NCI-H460 (cell line): Measurements from ENCODE around the gene VAV3. TPM values are rescaled to one million over a fixed set of nuclear protein-coding genes. Genes with fewer than 3 reads are reported as not detected.
A peak's percentile ranks its signal among the peaks of the same experiment; 100 is the strongest.

Experiments
- DNase-seq: peaks from one replicate; pipeline ENCODE4 v3.0.0-alpha.2; 2016; ENCODE audit warnings: low read depth; ENCODE audit errors: extremely low read depth
- total RNA-seq: library from RNA; depleted of rRNA; stranded (reverse); fragments of >200 nt; shearing (Covaris generic); gene quantifications from 2 replicates; pipeline ENCODE4 v1.2.3, GENCODE V29; 2014

Gene VAV3
- total RNA-seq, 1 experiment from 2014 or later = 0.79 TPM

DNA sequence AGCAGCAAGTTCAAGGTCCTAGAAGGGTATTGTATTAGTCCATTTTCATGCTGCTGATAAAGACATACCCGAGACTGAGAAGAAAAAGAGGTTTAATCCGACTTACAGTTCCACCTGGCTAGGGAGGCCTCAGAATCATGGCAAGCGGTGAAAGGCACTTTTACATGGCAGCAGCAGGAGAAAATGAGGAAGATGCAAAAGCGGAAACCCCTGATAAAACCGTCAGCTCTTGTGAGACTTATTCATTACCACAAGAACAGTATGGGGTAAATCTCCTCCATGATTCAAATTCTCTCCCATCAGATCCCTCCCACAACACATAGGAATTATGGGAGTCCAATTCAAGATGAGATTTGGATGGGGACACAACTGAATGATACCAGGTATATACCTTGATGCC lies 414.6 kb downstream of the VAV3 start:
- DNase-seq = no peak

DNA sequence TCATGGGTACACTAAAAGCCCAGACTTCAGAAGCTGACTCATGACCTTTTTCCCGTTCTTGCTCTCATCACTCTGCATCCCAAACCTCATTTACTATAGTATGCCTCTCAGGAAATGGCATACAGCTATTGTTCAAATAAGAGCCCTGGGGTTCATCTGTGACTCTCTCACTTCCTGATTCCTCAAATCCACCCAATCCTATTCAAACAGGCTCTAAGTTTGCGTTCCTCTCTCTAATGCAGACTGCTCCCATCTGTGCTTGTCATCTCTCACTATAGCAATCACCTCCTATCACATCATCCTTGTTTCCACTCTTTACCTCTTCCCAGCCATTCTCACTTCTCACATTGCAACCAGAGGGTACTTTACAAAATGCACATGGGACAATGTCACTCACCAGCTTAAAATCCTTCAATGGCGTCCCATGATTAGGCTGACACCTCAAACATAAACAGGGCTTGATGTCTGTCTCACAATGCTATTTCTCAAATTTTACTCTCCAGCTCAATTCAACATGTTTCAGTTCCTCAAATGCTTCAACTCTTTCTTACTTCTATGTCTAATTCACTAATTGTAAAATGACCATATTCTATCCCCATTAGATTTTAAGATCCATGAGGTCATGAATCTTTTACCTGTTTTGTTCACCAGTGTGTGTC lies 415.7 kb downstream of the VAV3 start:
- DNase-seq = no peak

DNA sequence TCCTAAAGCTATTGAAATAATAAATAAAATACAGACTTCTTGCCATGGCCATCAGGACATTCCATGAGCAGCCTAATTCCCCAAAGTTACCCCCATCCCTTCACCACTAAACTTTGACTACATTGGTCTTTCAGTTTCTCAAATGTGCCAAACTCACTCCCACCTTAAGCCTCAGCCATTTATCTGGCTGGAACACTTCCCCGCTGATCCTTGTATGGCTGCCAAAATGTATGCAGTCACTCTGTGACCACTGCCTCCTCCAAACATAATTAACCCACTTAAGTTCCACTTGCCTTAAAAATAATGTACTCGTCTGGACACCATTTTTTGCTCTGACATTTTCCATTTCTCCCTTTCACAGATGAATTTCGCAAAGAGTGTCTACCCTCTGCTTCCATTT lies 416.7 kb downstream of the VAV3 start:
- DNase-seq = no peak

DNA sequence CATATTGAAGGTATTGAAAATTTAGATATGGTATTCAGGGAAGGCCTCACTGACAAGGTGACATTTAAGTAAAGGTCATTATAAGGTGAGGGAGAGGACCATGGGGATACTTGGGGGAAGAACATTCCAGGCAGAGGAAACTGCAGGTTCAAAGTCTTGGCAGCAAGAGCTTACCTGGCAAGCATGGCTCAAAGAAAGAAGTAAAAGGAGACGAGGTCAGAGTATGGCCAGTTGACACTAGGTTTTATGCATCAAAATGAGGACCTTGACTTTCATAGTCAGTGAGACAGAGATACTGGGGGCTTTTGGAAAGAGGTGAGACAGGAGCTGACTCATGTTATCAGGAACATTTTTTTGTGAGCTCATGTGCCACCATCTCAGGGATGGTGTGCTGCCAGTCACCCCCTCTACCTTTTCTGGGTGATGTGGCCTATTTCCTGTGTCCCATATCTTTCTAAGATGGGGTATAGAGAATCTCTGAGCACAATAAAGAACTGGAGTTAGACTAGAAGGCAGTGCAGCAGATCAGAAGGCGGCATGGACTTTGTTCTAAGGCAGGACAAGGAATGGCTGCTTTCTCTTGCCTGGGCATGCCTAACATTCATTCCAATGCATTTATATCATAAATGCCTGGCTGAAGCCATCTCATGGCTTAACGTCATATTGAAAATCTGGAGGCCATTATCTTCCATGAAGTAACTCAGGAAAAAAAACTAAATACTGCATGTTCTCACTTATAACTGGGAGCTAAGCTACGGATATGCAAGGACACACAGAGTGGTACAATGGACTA lies 417.4 kb downstream of the VAV3 start:
- no peak for DNase-seq

DNA sequence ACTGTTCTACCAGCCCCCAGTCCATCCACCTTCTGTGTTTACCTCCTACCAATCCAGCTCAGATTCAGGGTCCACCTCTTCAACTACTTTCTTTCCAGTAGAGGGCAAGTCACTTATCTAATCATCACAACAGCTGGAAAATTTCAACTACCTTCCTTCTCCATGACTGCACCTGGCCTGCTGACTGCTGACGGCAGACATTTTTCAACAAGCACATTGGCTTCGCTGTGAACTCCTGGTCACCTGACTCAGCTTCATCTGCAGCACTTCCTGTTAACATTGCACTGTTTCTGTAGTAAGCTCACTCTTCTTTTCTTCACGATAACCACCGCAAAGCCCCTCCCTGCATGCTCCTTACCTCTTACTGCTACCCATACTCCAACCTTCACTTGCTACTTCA lies 418.4 kb downstream of the VAV3 start:
- no peak for DNase-seq

DNA sequence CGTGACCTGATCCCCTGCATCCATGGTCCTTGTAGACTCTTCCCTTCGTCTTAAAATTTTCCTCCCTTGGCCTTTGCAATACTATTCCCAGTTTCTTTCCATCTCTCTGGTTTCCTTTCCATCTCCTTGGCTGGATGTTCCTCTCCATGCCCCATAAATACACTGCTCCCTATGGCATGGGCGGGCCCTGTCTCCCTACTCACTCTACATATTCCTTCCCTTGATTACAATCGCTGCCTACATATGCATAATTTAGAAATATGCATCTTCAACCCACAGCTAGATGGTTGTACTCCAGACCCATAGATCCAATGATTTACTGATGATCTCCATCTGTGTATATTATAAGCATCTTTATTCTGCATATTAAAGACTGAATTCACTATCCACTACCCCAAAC lies 419.1 kb downstream of the VAV3 start:
- DNase-seq = no peak

DNA sequence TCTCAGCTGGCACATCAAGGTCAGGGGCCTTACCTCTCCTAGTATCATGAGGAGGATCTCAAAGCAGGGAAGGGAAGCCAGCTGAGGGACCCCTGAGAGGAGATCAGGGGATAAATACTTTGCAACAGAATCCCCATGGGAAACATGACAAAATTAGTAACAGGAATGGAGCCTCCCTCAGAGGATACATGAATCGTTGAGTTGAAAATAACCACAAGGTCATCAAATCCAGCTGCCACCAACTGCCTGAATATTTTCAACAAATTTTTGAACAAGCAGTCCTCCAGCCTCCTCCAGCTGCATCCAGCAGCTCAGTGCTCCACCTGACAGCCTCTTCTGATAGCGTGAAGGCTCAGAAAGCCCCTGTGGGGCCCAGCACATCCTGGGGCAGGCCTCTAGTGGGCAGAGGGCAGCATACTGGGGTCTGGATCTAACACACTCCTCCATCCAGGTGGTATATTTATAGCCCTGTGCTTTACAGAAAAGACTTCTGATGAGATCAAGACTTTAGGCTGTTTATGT lies 419.9 kb downstream of the VAV3 start:
- DNase-seq = no peak

DNA sequence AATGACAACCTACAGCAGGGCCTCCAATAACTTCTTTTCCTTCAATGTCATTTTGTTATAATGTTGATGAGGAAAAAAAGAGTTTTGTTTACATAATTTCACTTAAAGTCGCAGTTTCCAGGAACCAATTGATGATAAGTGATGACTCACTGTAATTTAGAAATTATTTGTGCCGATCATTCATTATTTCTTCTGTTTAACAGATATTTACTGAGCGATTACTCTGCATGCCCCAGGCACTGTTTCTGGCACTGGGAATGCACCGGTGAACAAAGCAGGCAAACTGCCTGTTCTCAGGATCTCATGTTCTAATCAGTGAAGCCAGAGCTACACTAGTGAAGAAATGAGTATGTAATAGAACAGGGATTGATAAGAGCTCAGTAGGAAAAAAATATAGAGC lies 420.7 kb downstream of the VAV3 start:
- DNase-seq = no peak

DNA sequence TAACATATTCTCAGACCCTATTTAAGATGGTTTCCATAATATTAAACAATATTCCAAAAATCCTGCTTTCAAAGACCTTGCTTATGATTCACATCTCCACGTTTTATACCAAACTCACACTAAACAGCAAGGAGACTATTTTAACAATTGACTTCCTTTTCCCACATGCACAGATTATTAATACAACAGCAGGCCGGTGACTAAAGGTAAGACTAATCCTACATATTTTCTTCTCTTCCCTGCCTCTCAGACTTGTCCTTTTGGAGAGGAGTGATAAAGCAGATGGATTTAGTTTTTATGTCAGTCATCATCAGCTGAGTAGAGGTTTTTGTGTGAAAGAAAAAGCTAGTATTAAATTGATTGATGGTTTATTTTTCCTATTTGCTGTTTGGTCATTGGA lies 423.6 kb downstream of the VAV3 start:
- no peak for DNase-seq

DNA sequence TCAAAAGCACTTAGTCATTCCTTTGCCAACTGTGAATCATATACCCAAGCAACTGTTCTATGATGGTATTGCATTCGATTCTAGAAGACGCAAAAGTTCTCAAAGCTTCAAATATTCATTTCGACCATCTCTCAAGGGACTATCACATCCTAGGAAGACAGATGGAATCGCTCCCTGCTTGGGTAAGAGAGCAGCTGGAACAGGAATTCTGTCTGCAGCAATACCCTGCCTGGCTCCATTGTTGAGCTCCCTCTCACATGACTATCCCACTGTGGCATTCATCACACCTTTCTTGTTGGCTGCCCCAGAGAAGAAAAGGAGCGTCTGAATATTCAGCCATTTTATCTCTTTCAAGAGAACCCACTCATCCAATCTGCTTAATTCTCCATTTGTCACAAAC lies 426.5 kb downstream of the VAV3 start:
- no peak for DNase-seq

DNA sequence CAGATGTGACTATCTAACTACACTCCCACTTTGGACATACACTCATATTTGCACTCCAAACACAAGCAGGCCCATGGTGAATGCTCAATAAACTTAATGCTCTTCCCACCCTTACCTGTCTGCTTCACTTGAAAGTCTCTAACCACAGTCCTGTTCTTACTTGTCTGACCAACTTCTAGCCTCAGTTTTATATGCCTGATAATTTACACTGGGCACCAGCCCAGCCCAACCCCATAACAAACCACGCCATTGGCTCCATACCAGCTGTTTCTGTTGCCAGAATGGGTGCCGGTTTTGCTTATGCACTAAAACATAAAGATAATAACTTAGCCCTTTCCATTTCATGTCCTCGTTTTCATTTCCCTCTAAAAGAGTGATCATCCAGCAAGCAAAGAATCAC lies 428.7 kb downstream of the VAV3 start:
- no peak for DNase-seq

DNA sequence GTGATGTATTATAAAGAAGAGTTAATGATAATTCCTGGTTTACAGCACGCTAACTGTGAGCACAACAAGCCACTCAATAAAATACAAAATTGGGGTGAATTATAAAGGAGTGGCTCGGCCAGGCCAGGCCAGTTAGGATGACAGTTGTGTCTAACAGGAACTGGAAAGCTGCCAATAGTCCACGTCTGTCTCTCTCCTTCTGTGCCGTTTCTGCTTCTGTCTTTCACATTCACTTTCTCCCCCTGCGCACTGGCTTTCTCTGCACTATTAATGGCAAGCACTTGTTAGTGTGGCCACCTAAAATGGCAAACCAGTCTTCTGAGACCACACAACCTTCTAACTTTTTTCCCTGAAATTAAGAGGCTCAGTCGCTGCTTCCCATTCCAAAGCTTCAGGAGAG lies 429.9 kb downstream of the VAV3 start:
- no peak for DNase-seq

DNA sequence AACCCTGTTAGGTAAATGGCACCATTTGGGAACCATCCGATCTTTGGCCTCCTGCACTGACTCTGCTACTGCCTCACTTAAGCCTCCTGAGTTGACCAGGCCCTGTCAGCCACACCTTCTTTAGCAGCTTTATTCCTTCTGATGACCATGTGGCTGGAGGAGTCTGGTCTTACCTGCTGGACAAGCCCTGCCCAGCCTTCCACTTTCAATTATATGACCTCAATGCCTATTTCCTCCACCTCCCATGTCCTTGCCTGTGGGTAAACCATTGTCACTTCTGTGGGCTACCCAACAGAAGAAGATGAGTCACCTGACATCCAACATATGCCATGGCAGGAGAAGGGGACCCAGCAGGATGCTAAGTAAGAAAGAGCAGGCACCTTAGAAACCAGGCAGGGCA lies 430.3 kb downstream of the VAV3 start:
- DNase-seq = no peak

DNA sequence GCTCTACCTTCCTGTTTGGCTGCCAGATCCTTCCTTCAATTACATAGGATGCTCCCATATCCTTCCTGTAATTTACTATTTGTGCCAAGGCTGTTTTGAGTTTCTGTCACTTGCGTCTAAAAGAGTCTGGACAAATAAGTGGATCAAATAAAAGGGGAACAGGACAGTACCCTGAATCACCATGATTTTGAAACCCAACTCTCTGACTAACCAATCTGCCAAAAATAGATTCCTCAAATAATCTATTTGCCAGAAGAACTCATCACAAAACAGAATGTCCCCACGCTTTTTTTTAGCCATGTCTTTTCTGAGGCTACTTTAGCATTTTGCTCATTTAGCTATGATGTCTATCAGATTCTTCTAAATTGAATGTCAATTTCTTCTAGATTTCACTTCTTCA lies 431.5 kb downstream of the VAV3 start:
- no peak for DNase-seq

DNA sequence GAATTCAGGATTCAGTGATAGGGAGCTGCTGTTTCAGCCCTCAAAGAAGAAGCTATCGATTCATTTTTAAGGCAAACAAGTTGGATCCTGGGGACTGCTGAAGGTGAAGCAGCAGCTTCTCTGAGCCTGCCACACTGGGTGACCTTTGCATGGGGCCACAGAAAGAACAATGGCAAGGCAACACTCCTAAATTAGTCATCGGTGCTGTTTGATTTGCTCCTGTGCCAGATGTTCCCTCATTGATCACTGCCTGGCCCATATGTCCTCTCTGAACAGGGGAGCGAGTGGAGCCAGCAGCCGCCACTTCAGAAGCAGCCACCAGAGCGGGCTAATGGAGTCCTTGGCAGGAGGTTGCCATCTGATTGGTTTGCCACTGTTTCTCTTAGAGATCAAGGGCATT lies 432.7 kb downstream of the VAV3 start:
- no peak for DNase-seq

DNA sequence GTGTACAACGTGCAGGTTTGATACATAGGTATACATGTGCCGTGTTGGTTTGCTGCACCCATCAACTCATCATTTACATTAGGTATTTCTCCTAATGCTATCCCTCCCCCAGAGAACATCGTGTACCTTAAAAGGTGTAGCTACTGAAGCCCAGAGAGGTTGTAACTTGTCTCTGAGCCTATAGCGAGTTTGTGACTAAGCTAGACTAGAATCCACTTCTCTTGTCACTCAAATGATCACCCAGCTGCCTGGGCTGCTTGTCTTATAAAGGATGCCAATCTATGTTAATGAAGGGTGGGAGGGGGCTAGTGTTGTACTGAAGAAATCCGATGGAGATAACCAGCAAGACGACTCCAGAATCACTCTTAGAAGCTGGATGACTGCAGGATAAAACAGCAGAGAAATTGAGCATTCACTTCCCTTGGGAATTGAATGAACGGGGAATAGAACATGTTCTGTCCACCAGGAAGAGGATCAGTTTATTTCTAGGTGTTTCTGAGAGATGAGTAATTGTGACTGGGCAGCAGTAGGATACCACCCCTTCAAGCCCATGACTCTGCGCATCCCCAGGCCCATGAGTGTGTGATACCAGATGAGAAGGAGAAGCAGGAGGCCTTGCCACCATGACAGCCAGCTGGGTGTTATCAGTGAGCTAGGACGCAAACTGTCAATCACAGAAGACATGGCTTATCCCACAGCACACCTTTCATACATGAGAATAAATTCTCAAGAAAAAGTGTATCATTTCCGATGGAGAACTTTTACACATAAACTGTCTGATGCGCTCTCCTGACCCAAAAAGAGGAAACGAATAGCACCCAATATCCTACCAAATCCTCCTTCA lies 433.7 kb downstream of the VAV3 start:
- DNase-seq = no peak

DNA sequence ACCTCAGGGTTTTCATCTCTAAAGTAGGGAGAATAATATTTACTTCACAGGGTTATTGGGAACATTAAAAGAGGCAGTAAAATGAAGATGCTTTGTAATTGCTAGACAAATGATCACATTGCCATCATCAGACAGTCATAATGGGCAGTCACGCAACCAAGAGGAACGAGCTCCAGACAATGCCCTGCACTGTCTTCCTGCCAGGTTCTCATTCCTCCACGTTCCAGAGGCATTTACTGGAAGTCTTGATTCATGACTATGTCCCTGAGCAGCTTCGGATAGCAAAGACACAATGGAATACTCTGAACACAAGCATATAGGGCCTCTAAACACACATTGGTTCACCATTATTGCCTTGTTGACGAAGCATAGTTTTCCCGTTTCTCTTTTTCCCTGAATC lies 434.4 kb downstream of the VAV3 start:
- no peak for DNase-seq

DNA sequence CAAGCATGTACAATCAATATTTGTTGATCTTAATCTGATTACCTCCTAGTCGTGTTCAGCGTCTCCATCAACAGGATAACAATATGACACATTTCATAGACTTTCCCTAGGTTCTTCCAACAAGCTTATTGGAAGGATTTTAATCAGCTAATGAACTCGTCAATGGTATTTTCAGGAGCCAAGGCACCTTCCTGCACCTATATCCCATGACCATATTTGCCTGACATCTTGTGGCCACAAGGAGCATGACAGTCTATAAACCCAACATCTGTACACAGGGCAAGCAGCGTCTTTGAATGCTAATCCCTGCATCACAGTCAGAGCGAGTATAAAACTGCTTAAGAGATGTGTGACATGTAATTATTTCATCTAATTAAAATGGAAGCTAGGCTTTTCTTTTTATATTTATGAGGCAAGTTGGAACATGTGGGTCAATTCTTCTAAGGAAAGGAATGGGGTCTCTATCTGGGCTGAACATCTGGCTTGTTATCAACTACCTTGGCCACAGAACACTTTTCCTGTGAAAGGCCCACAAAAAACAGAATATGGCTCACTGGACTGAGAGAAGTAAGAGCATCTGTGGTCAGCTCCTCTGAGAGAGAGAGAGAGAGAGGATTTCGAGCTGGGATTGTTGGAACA lies 435.4 kb downstream of the VAV3 start:
- peak; percentile 42 for DNase-seq

DNA sequence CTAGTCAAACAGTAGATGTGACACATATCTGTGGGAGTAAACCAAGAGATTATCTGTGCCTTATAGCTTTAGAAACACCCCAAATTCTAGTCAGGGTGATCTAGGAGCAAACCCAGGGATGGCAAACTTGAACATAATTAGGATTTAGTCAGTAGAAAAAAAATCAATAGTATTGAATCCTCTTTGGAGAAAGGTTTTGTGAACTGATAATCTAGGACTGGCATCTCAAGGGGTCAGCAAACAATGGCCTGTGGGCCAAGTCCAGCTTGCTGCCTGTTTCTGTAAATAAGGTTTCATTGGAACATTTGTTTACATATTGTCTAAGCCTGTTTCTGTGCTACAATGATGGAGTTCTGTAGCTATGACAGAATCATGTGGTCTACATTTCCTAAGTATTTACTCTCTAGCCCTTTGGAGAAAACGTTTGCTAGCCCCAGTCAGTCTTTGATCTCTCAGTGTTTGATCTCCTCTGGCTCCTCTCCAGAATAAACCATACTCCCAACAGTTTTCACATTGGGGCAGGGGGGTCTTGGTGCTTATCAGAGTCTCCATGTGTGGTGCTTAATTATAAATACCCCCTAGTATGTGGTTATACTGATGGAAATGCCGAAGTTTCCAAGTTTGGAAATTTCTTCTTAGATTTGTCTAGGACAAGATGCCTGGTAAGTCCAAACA lies 438.3 kb downstream of the VAV3 start:
- DNase-seq = no peak

DNA sequence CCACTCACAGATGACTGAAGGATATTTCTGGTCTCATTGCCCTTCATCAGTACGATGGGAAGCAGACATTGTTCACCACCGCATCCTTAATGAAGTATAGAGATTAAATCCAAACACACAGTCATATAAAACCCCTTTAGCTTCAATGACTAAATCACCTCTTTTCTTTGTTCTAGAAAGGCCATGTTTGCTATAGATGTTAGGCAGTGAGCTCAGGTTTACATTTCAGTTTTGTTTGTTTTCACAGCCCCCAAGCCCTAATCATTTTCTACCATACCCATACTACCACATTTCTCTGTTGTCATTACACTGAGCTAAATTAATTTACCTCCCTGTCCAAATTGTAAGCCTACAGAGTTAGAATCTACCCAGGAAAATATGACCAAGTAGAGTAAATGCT lies 439.0 kb downstream of the VAV3 start:
- no peak for DNase-seq
